ENCODE data around the gene POU3F3. TPM values are rescaled to one million over a fixed set of nuclear protein-coding genes. Genes with fewer than 3 reads are reported as not detected.

POU3F3 gene
- total and polyA plus RNA-seq, 2 of the 8 experiments (the other 6 are each of a cell fraction or from before 2014, with no cell fraction given), result 0.09 TPM; not detected in 1

DNA sequence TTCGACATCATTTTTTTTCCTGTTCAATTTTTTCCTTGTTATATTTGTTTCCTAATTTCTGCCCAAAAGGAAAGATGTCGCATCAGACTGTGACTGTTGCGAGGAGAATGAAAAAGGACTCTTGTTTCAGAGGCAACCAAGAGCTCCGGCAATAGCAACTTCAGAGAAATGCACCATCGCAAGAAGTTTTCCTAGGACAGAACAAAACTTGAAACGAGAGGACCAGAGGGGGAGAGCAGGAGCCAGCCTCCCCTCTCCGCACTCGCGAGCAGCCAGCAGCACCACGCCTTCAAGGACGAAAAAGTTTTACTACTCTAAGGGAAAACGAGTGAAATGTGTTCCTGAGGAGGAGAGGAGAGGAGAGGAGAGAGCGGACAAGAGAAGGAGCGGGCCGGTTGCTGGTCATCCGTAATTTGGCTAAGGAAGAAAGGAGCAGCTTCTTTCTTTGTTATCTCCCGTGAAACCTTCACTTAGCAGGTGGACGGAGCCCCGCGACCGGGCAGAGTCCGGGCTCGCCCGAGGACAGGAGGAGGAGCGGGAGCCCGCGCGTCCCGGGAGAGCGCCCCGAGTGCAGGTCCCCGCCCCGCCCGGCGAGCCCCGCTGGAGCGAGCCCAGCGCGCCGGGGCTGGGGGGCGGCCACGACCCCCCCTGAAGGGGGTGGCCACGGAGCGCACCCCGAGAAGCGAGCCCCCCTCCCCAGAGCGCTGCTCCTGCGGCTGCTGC, 744 bp downstream of the POU3F3 start (continued):
- TF ChIP-seq, protein P1, sequence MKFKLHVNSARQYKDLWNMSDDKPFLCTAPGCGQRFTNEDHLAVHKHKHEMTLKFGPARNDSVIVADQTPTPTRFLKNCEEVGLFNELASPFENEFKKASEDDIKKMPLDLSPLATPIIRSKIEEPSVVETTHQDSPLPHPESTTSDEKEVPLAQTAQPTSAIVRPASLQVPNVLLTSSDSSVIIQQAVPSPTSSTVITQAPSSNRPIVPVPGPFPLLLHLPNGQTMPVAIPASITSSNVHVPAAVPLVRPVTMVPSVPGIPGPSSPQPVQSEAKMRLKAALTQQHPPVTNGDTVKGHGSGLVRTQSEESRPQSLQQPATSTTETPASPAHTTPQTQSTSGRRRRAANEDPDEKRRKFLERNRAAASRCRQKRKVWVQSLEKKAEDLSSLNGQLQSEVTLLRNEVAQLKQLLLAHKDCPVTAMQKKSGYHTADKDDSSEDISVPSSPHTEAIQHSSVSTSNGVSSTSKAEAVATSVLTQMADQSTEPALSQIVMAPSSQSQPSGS (IDR thresholded peaks at IDR 0.05; ENCODE audit: low read length), result no peak
- TF ChIP-seq TAF7 (optimal IDR thresholded peaks at IDR 0.05; ENCODE audit: borderline replicate concordance, low read depth, low read length) (no peak), HDAC6 (IDR thresholded peaks at IDR 0.05; ENCODE audit: low read depth, low read length) (no peak), KDM5A (IDR thresholded peaks at IDR 0.05; ENCODE audit: low read length) (no peak)
- TF ChIP-seq, protein P2, sequence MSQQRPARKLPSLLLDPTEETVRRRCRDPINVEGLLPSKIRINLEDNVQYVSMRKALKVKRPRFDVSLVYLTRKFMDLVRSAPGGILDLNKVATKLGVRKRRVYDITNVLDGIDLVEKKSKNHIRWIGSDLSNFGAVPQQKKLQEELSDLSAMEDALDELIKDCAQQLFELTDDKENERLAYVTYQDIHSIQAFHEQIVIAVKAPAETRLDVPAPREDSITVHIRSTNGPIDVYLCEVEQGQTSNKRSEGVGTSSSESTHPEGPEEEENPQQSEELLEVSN (IDR thresholded peaks at IDR 0.05), result no peak
- TF ChIP-seq, protein P3, sequence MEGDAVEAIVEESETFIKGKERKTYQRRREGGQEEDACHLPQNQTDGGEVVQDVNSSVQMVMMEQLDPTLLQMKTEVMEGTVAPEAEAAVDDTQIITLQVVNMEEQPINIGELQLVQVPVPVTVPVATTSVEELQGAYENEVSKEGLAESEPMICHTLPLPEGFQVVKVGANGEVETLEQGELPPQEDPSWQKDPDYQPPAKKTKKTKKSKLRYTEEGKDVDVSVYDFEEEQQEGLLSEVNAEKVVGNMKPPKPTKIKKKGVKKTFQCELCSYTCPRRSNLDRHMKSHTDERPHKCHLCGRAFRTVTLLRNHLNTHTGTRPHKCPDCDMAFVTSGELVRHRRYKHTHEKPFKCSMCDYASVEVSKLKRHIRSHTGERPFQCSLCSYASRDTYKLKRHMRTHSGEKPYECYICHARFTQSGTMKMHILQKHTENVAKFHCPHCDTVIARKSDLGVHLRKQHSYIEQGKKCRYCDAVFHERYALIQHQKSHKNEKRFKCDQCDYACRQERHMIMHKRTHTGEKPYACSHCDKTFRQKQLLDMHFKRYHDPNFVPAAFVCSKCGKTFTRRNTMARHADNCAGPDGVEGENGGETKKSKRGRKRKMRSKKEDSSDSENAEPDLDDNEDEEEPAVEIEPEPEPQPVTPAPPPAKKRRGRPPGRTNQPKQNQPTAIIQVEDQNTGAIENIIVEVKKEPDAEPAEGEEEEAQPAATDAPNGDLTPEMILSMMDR (IDR thresholded peaks at IDR 0.05; ENCODE audit: control extremely low read depth in 1 of 3, insufficient read depth in 1 of 3, low read depth in 1 of 3, low read length in 3 of 3), result no peak
